GM19351 (cell line): ENCODE measurements around the gene PAFAH1B2.

ENCODE experiments used
- ATAC-seq: cut with Tn5 transposase; IDR thresholded peaks from one replicate; pipeline ENCODE4 v1.9.1; 2021; ENCODE audit warnings: mild to moderate bottlenecking, moderate library complexity; ENCODE audit not compliant: unreplicated experiment

The PAFAH1B2 gene

GRCh38 chr11:117220568-117220967 is 76.5 kb downstream of the PAFAH1B2 start:
- no peak for ATAC-seq

- ATAC-seq: no peak
These were observed 77.1 kb downstream of the PAFAH1B2 start for GRCh38 chr11:117220999-117221774.

GRCh38 chr11:117221775-117222517 is 77.9 kb downstream of the PAFAH1B2 start:
- ATAC-seq: no peak

GRCh38 chr11:117222991-117223740 is 79.1 kb downstream of the PAFAH1B2 start:
- ATAC-seq: no peak

- no peak for ATAC-seq
These were observed 79.9 kb downstream of the PAFAH1B2 start for GRCh38 chr11:117223741-117224689.

- no peak for ATAC-seq
These were observed 81.6 kb downstream of the PAFAH1B2 start for GRCh38 chr11:117225553-117226170.
